Liver (tissue), 9 donors: ENCODE results near the gene BSND. TPM values are rescaled to one million over a fixed set of nuclear protein-coding genes. Genes with fewer than 3 reads are reported as not detected.

Source experiments
- DNase-seq: peaks from one replicate; pipeline ENCODE4 v3.0.0-alpha.2; 2017; ENCODE audit warnings: low spot score
- H3K27ac ChIP-seq, 2 donors: one replicate each; pipeline ENCODE4 v1.7.0; 2013; ENCODE audit warnings: inconsistent platforms in 2 of 2, low read length in 2 of 2, control low read depth in 1 of 2, low read depth in 1 of 2, mild to moderate bottlenecking in 1 of 2
- H3K27me3 ChIP-seq, 4 donors: one replicate each; pipeline versions ENCODE4 v1.6.1 to v1.7.0; 2013; ENCODE audit warnings: low read length in 3 of 4, inconsistent platforms in 1 of 4, mild to moderate bottlenecking in 1 of 4, moderate library complexity in 1 of 4; ENCODE audit not compliant: control insufficient read depth in 4 of 4, insufficient read depth in 4 of 4
- H3K36me3 ChIP-seq, 4 donors: one replicate each; pipeline versions ENCODE4 v1.6.1 to v1.7.0; 2013; ENCODE audit warnings: low read length in 3 of 4, mild to moderate bottlenecking in 3 of 4, low read depth in 1 of 4, moderate library complexity in 1 of 4; ENCODE audit not compliant: control insufficient read depth in 4 of 4, insufficient read depth in 3 of 4
- H3K4me1 ChIP-seq, 4 donors: one replicate each; pipeline versions ENCODE4 v1.6.1 to v1.7.0; 2013; ENCODE audit warnings: low read length in 3 of 4, mild to moderate bottlenecking in 3 of 4, moderate library complexity in 1 of 4; ENCODE audit not compliant: control insufficient read depth in 4 of 4, insufficient read depth in 4 of 4
- H3K4me3 ChIP-seq, 3 donors: one replicate each; pipeline versions ENCODE4 v1.6.1 to v1.7.0; 2013; ENCODE audit warnings: low read length in 3 of 3, control low read depth in 1 of 3, low read depth in 1 of 3, mild to moderate bottlenecking in 1 of 3
- H3K9ac ChIP-seq, 2 donors: one replicate each; pipeline ENCODE4 v1.7.0; 2013; ENCODE audit warnings: low read length in 2 of 2, mild to moderate bottlenecking in 2 of 2, moderate library complexity in 2 of 2, control low read depth in 1 of 2, low read depth in 1 of 2
- H3K9me3 ChIP-seq, 4 donors: one replicate each; pipeline versions ENCODE4 v1.6.1 to v1.7.0; 2013; ENCODE audit warnings: low read length in 3 of 4; ENCODE audit not compliant: control insufficient read depth in 4 of 4
- CTCF ChIP-seq: fragments of 150-350 bp; IDR thresholded peaks from 2 replicates; pipeline ENCODE4 v1.5.1; 2017; ENCODE audit warnings: improper control_type of control experiment, low read depth, low read length; ENCODE audit not compliant: missing input control
- EGR1 ChIP-seq, 2 donors: IDR thresholded peaks; 2 replicates each; pipeline ENCODE4 v1.6.1; 2016 to 2018; ENCODE audit warnings: antibody characterized with exemption in 2 of 2, low read depth in 2 of 2
- FOXA1 ChIP-seq: IDR thresholded peaks from 2 replicates; pipeline ENCODE4 v1.6.1; 2016; ENCODE audit warnings: antibody characterized with exemption
- FOXA2 ChIP-seq: IDR thresholded peaks from 2 replicates; pipeline ENCODE4 v1.6.1; 2016; ENCODE audit warnings: antibody characterized with exemption
- GABPA ChIP-seq, 2 donors: IDR thresholded peaks in 1 of 2; conservative IDR thresholded peaks in 1 of 2; 2 replicates each; pipeline ENCODE4 v1.6.1; 2016; ENCODE audit warnings: antibody characterized with exemption in 2 of 2, mild to moderate bottlenecking in 1 of 2, moderate library complexity in 1 of 2
- HNF4A ChIP-seq, 2 donors: conservative IDR thresholded peaks; 2 replicates each; pipeline ENCODE4 v1.6.1; 2016; ENCODE audit warnings: antibody characterized with exemption in 2 of 2, mild to moderate bottlenecking in 2 of 2
- HNF4G ChIP-seq: IDR thresholded peaks from 2 replicates; pipeline ENCODE4 v1.6.1; 2016; ENCODE audit warnings: antibody characterized with exemption
- JUND ChIP-seq, 2 donors: IDR thresholded peaks; 2 replicates each; pipeline ENCODE4 v1.6.1; 2016; ENCODE audit warnings: antibody characterized with exemption in 2 of 2
- MAX ChIP-seq: IDR thresholded peaks from 2 replicates; pipeline ENCODE4 v1.6.1; 2016; ENCODE audit warnings: antibody characterized with exemption
- NR2F2 ChIP-seq: IDR thresholded peaks from 2 replicates; pipeline ENCODE4 v1.6.1; 2016; ENCODE audit warnings: antibody characterized with exemption
- RAD21 ChIP-seq, 2 donors: IDR thresholded peaks; 2 replicates each; pipeline ENCODE4 v1.6.1; 2016; ENCODE audit warnings: antibody characterized with exemption in 2 of 2, mild to moderate bottlenecking in 2 of 2
- REST ChIP-seq: IDR thresholded peaks from 2 replicates; pipeline ENCODE4 v1.6.1; 2016; ENCODE audit warnings: antibody characterized with exemption, mild to moderate bottlenecking
- RXRA ChIP-seq, 2 donors: IDR thresholded peaks; 2 replicates each; pipeline ENCODE4 v1.6.1; 2017 to 2018; ENCODE audit warnings: antibody characterized with exemption in 2 of 2, mild to moderate bottlenecking in 1 of 2
- SP1 ChIP-seq: IDR thresholded peaks from 2 replicates; pipeline ENCODE4 v1.6.1; 2018; ENCODE audit warnings: antibody characterized with exemption, mild to moderate bottlenecking
- TAF1 ChIP-seq: conservative IDR thresholded peaks from 2 replicates; pipeline ENCODE4 v1.6.1; 2016; ENCODE audit warnings: antibody characterized with exemption, mild to moderate bottlenecking
- YY1 ChIP-seq: IDR thresholded peaks from 2 replicates; pipeline ENCODE4 v1.6.1; 2016; ENCODE audit warnings: antibody characterized with exemption, mild to moderate bottlenecking
- ZBTB33 ChIP-seq: IDR thresholded peaks from 2 replicates; pipeline ENCODE4 v1.6.1; 2016; ENCODE audit warnings: antibody characterized with exemption
- WGBS: extraction: QIAGEN DNeasy Blood & Tissue Kit; methylation state at CpG from one replicate; pipeline ENCODE4 v1.1.7; 2013; 5-methylcytosine and 5-hydroxymethylcytosine counted together
- polyA plus RNA-seq, 2 donors: library from polyadenylated mRNA; stranded (reverse) in 1 of 2; unstranded in 1 of 2; fragments of 200-250 nt in 1 of 2; fragments of >200 nt in 1 of 2; fragmentation: Nextera tagmentation in 1 of 2; extraction: Ambion mirVana in 1 of 2; gene quantifications; one replicate each; pipeline versions ENCODE4 v1.2.1 to v1.2.3, GENCODE V29; 2013 to 2015
- total RNA-seq, 2 donors: library from RNA; depleted of rRNA; stranded (reverse); fragments of >200 nt; gene quantifications; one replicate each; pipeline ENCODE4 v1.2.3, GENCODE V29; 2014
- donor health status: healthy.
- donor health status: healthy.
- donor health status: healthy.
- donor health status: healthy.
- donor health status: healthy.

The BSND gene
- total and polyA plus RNA-seq, 4 donors, result 0.14 TPM; not detected in 3

GRCh38 chr1:54968551-54968950 lies 30.2 kb upstream of the BSND start:
- Histone ChIP-seq H3K9ac (no peak overlapping the region), H3K4me1 (no peaks in the 10 kb centered on the region), H3K27me3 (no peaks in the 10 kb centered on the region), H3K27ac (no peak overlapping the region), H3K9me3 (no peaks in the 10 kb centered on the region), H3K36me3 (no peaks in the 10 kb centered on the region), H3K4me3 (no peak overlapping the region)
- WGBS, result 85% methylated on average over 4 of the region's 4 CpGs
- no peak for TF ChIP-seq HNF4G
- TF ChIP-seq YY1, result no peak
- no peak for TF ChIP-seq FOXA2
- TF ChIP-seq MAX, result no peak
- no peak for TF ChIP-seq SP1
- no peak for TF ChIP-seq EGR1 (IDR thresholded peaks at IDR 0.05; ENCODE audit: low read depth in 2 of 2)
- no peak for TF ChIP-seq HNF4A (conservative IDR thresholded peaks at IDR 0.05)
- TF ChIP-seq FOXA1, result no peak
- TF ChIP-seq GABPA (IDR thresholded peaks at IDR 0.05 in 1 of 2, conservative IDR thresholded peaks at IDR 0.05 in 1 of 2), result no peak
- no peak for TF ChIP-seq TAF1
- no peak for TF ChIP-seq CTCF
- no peak for TF ChIP-seq JUND (IDR thresholded peaks at IDR 0.05)
- TF ChIP-seq RAD21 (IDR thresholded peaks at IDR 0.05), result no peak
- TF ChIP-seq REST, result no peak
- no peak for DNase-seq

- no peak overlapping the region for H3K9ac ChIP-seq
- H3K36me3 ChIP-seq, result no peaks in the 10 kb centered on the region
- H3K9me3 ChIP-seq, result no peaks in the 10 kb centered on the region
- TF ChIP-seq SP1 (no peak), RAD21 (IDR thresholded peaks at IDR 0.05) (no peak), REST (no peak), HNF4G (no peak), CTCF (no peak), RXRA (IDR thresholded peaks at IDR 0.05) (no peak), GABPA (IDR thresholded peaks at IDR 0.05 in 1 of 2, conservative IDR thresholded peaks at IDR 0.05 in 1 of 2) (no peak), NR2F2 (no peak), FOXA2 (no peak), HNF4A (conservative IDR thresholded peaks at IDR 0.05) (no peak), ZBTB33 (no peak), YY1 (no peak)
- 92% methylated on average over 1 of the region's 1 CpG for WGBS
- no peak for DNase-seq
- H3K4me1 ChIP-seq, result no peaks in the 10 kb centered on the region
- H3K4me3 ChIP-seq, result no peak overlapping the region
- H3K27ac ChIP-seq, result no peak overlapping the region
- H3K27me3 ChIP-seq, result no peaks in the 10 kb centered on the region
Observed at GRCh38 chr1:54969879-54970278, 28.9 kb upstream of the BSND start.
